ENCODE measurements around the gene GNPTG. TPM values are rescaled to one million over a fixed set of nuclear protein-coding genes. Genes with fewer than 3 reads are reported as not detected.

Gene GNPTG
- polyA plus RNA-seq, 1 of the 3 experiments (the other 2 are of a cell fraction) = 113 TPM

- TF ChIP-seq EP300 (IDR thresholded peaks at IDR 0.05; ENCODE audit: borderline replicate concordance in 1 of 2, low read depth in 1 of 2, low read length in 1 of 2) = no peak
- TF ChIP-seq FOSL2 (IDR thresholded peaks at IDR 0.05; ENCODE audit: borderline replicate concordance, low read depth) = no peak
- TF ChIP-seq MEF2A (IDR thresholded peaks at IDR 0.05; ENCODE audit: borderline replicate concordance, low read depth) = no peak
- no peak for TF ChIP-seq RXRA (IDR thresholded peaks at IDR 0.05; ENCODE audit: borderline replicate concordance, low read depth)
- no peak for TF ChIP-seq RCOR1 (IDR thresholded peaks at IDR 0.05; ENCODE audit: low read length)
- no peak for TF ChIP-seq FOXM1 (IDR thresholded peaks at IDR 0.05; ENCODE audit: low read depth)
- no peak for TF ChIP-seq FOXJ3 (CRISPR knock-in tag; IDR thresholded peaks at IDR 0.05)
Measured at GRCh38 chr16:1317479-1318267, 34.1 kb upstream of the GNPTG start (continued).

- ChIA-PET CTCF (no interaction called here), POLR2A (interaction anchor here (1.3 kb wide), 1 partner anchor 8 kb away, joined by 3 read pairs; no protein-coding TSS in a partner anchor)
- H3K79me2 ChIP-seq (ENCODE audit: insufficient read depth) = peaks cover 61% of the 10 kb centered on the region
- no peak overlapping the region for H3K9ac ChIP-seq
- no peak for TF ChIP-seq MXI1 (IDR thresholded peaks at IDR 0.05; ENCODE audit: low read depth, low read length)
- no peak for TF ChIP-seq RCOR1 (IDR thresholded peaks at IDR 0.05; ENCODE audit: low read length)
- TF ChIP-seq POLR2AphosphoS5 (IDR thresholded peaks at IDR 0.05; ENCODE audit: low read depth, low read length) = no peak
- no peak for TF ChIP-seq USF2 (IDR thresholded peaks at IDR 0.05; ENCODE audit: borderline replicate concordance, low read depth, low read length)
- no peak for TF ChIP-seq TEAD4 (IDR thresholded peaks at IDR 0.05; ENCODE audit: borderline replicate concordance, insufficient read depth)
- no peak for DNase-seq
- 95% methylated on average over 6 of the region's 9 CpGs for WGBS (ENCODE audit: low lambda C conversion rate)
- no peak overlapping the region for H3K4me3 ChIP-seq (ENCODE audit: low read depth in 2 of 2, low read length in 1 of 2)
- peaks cover 27 to 79% of the 10 kb centered on the region in 2 experiments for H3K36me3 ChIP-seq (replicated peaks in 1 of 2; ENCODE audit: control insufficient read depth in 1 of 2, insufficient read depth in 2 of 2, low read length in 1 of 2)
- peaks cover 67% of the 10 kb centered on the region for H4K20me1 ChIP-seq (ENCODE audit: insufficient read depth)
- peaks cover 5% of the 10 kb centered on the region for H3F3A ChIP-seq (replicated peaks; ENCODE audit: insufficient read depth)
- H2AFZ ChIP-seq (ENCODE audit: low read depth) = no peak overlapping the region
- no peaks in the 10 kb centered on the region for H3K4me1 ChIP-seq (ENCODE audit: control insufficient read depth in 1 of 2, insufficient read depth in 2 of 2, low read depth in 1 of 2, low read length in 1 of 2)
- H3K9me3 ChIP-seq = no peaks in the 10 kb centered on the region
- no peaks in the 10 kb centered on the region for H3K27me3 ChIP-seq (ENCODE audit: insufficient read depth)
- H3K4me2 ChIP-seq = no peak overlapping the region
- no peak overlapping the region for H3K27ac ChIP-seq (ENCODE audit: low read depth in 2 of 2, low read length in 1 of 2)
- H3K9me2 ChIP-seq = no peaks in the 10 kb centered on the region
Measured at GRCh38 chr16:1318268-1318545, 33.5 kb upstream of the GNPTG start.

GRCh38 chr16:1319041-1319440 is 32.7 kb upstream of the GNPTG start:
- Histone ChIP-seq H3K4me2 (no peak overlapping the region), H3K4me3 (ENCODE audit: low read depth in 2 of 2, low read length in 1 of 2) (no peak overlapping the region), H3F3A (replicated peaks; ENCODE audit: insufficient read depth) (peaks cover 5% of the 10 kb centered on the region), H3K4me1 (ENCODE audit: control insufficient read depth in 1 of 2, insufficient read depth in 2 of 2, low read depth in 1 of 2, low read length in 1 of 2) (no peaks in the 10 kb centered on the region), H2AFZ (ENCODE audit: low read depth) (no peak overlapping the region), H3K27ac (ENCODE audit: low read depth in 2 of 2, low read length in 1 of 2) (no peak overlapping the region), H3K27me3 (ENCODE audit: insufficient read depth) (no peaks in the 10 kb centered on the region), H3K9me3 (no peaks in the 10 kb centered on the region), H3K9me2 (no peaks in the 10 kb centered on the region), H4K20me1 (ENCODE audit: insufficient read depth) (peaks cover 59% of the 10 kb centered on the region), H3K36me3 (replicated peaks in 1 of 2; ENCODE audit: control insufficient read depth in 1 of 2, insufficient read depth in 2 of 2, low read length in 1 of 2) (peaks cover 27 to 78% of the 10 kb centered on the region in 2 experiments), H3K79me2 (ENCODE audit: insufficient read depth) (peaks cover 53% of the 10 kb centered on the region), H3K9ac (no peak overlapping the region)
- ChIA-PET CTCF (interaction anchor here (1.6 kb wide), 1 partner anchor 18 kb away, joined by 3 read pairs; no protein-coding TSS in a partner anchor), POLR2A (no interaction called here)
- TF ChIP-seq SMC3 (IDR thresholded peaks at IDR 0.05; ENCODE audit: low read depth, low read length) (no peak), FOXJ3 (CRISPR knock-in tag; IDR thresholded peaks at IDR 0.05) (no peak), RAD21 (IDR thresholded peaks at IDR 0.05; ENCODE audit: low read length) (no peak), NRF1 (IDR thresholded peaks at IDR 0.05; ENCODE audit: low read depth, low read length) (no peak), ELF1 (IDR thresholded peaks at IDR 0.05) (no peak), CTCF (IDR thresholded peaks at IDR 0.05) (no peak), MAX (IDR thresholded peaks at IDR 0.05; ENCODE audit: low read depth) (no peak), ZBTB33 (IDR thresholded peaks at IDR 0.05; ENCODE audit: borderline replicate concordance, low read depth) (no peak), MEF2A (IDR thresholded peaks at IDR 0.05; ENCODE audit: borderline replicate concordance, low read depth) (no peak), CHD2 (IDR thresholded peaks at IDR 0.05; ENCODE audit: low read length, partially characterized antibody) (no peak)
- WGBS (ENCODE audit: low lambda C conversion rate) = 97% methylated on average over 33 of the region's 33 CpGs
- no peak for DNase-seq
